Prostate gland (tissue), 2 donors: ENCODE measurements around the gene KCND2. TPM values are rescaled to one million over a fixed set of nuclear protein-coding genes. Genes with fewer than 3 reads are reported as not detected.

Source experiments
- DNase-seq: peaks from one replicate; pipeline ENCODE4 v3.0.0-alpha.2; 2019; ENCODE audit warnings: low spot score
- H3K27ac ChIP-seq, 2 donors: fragments of 200-600 bp; sonication (generic); 2 replicates each; pipeline ENCODE4 v1.5.1; 2017 to 2019
- H3K27me3 ChIP-seq: fragments of 200-600 bp; sonication (generic); replicated peaks from 2 replicates; pipeline ENCODE4 v1.5.1; 2019; ENCODE audit not compliant: insufficient read depth
- H3K36me3 ChIP-seq, 2 donors: fragments of 200-600 bp; sonication (generic); 1 replicate in 1 of 2; 2 replicates in 1 of 2; pipeline versions ENCODE4 v1.5.1 to v1.8.1; 2017 to 2019
- H3K4me1 ChIP-seq: fragments of 200-600 bp; sonication (generic); replicated peaks from 2 replicates; pipeline ENCODE4 v1.5.1; 2019
- H3K4me3 ChIP-seq, 2 donors: fragments of 200-600 bp; sonication (generic); 2 replicates each; pipeline ENCODE4 v1.5.1; 2017 to 2019
- H3K9me3 ChIP-seq: fragments of 200-600 bp; sonication (generic); 2 replicates; pipeline ENCODE4 v1.5.1; 2017
- CTCF ChIP-seq, 4 experiments: fragments of 200-600 bp in 2 of 4; fragments of 450-650 bp in 2 of 4; sonication (generic) in 2 of 4; IDR thresholded peaks; 1 replicate in 3 of 4; 2 replicates in 1 of 4; pipeline ENCODE4 v1.5.1; 2016 to 2019; ENCODE audit warnings: antibody characterized with exemption in 4 of 4, mild to moderate bottlenecking in 2 of 4, moderate library complexity in 2 of 4
- POLR2A ChIP-seq: fragments of 450-650 bp; IDR thresholded peaks from one replicate; pipeline ENCODE4 v1.6.1; 2016; ENCODE audit warnings: antibody characterized with exemption, mild to moderate bottlenecking
- POLR2AphosphoS5 ChIP-seq: sonication (generic); formaldehyde crosslinking; IDR thresholded peaks from one replicate; pipeline ENCODE4 v1.6.1; 2017; ENCODE audit warnings: antibody characterized with exemption
- WGBS: methylation state at CpG from one replicate; pipeline ENCODE4 v1.1.5; 2018; 5-methylcytosine and 5-hydroxymethylcytosine counted together
- intact Hi-C: fragments of 100-400 bp; cut with DNase I; formaldehyde crosslinking; loops from one replicate; pipeline ENCODE4 v1.14.2; 2022
- total RNA-seq, 2 donors: library from RNA; depleted of rRNA; stranded (reverse); fragments of >200 nt; gene quantifications; one replicate each; pipeline ENCODE4 v1.1.0, GENCODE V29; 2016

The KCND2 gene
- total RNA-seq, 2 donors from 2014 or later: 3.0 TPM; not detected in 1

GRCh38 chr7:120456699-120457098 lies 183.7 kb downstream of the KCND2 start:
- Histone ChIP-seq H3K27ac (no peak overlapping the region), H3K27me3 (no peaks in the 10 kb centered on the region), H3K4me3 (no peak overlapping the region), H3K9me3 (no peaks in the 10 kb centered on the region), H3K36me3 (no peaks in the 10 kb centered on the region), H3K4me1 (no peaks in the 10 kb centered on the region)
- WGBS: 100% methylated on average over 1 of the region's 1 CpG
- intact Hi-C loops: no loop called here
- no peak for DNase-seq
- TF ChIP-seq CTCF (IDR thresholded peaks at IDR 0.05) (no peak), POLR2A (no peak), POLR2AphosphoS5 (no peak)

- no peaks in the 10 kb centered on the region for H3K9me3 ChIP-seq
- no peak overlapping the region for H3K27ac ChIP-seq
- H3K4me1 ChIP-seq: no peaks in the 10 kb centered on the region
- TF ChIP-seq POLR2A: no peak
- TF ChIP-seq CTCF (IDR thresholded peaks at IDR 0.05): no peak
- TF ChIP-seq POLR2AphosphoS5: no peak
- intact Hi-C loops: no loop called here
- H3K4me3 ChIP-seq: no peak overlapping the region
- H3K36me3 ChIP-seq: no peaks in the 10 kb centered on the region
- whole genome bisulfite sequencing: 47% methylated on average over 2 of the region's 2 CpGs
- no peaks in the 10 kb centered on the region for H3K27me3 ChIP-seq
- no peak for DNase-seq
Measured at GRCh38 chr7:120460949-120461348, 188.0 kb downstream of the KCND2 start.

GRCh38 chr7:120462991-120463390 lies 190.0 kb downstream of the KCND2 start:
- WGBS: 94% methylated on average over 2 of the region's 2 CpGs
- Histone ChIP-seq H3K36me3 (no peaks in the 10 kb centered on the region), H3K27me3 (no peaks in the 10 kb centered on the region), H3K4me3 (no peak overlapping the region), H3K9me3 (no peaks in the 10 kb centered on the region), H3K27ac (no peak overlapping the region), H3K4me1 (no peaks in the 10 kb centered on the region)
- no peak for DNase-seq
- intact Hi-C loops: no loop called here
- no peak for TF ChIP-seq POLR2A
- TF ChIP-seq POLR2AphosphoS5: no peak
- no peak for TF ChIP-seq CTCF (IDR thresholded peaks at IDR 0.05)

GRCh38 chr7:120464104-120464503 lies 191.1 kb downstream of the KCND2 start:
- no peak overlapping the region for H3K4me3 ChIP-seq
- intact Hi-C loops: no loop called here
- TF ChIP-seq POLR2A: no peak
- H3K9me3 ChIP-seq: no peaks in the 10 kb centered on the region
- DNase-seq: no peak
- no peak overlapping the region for H3K27ac ChIP-seq
- 94% methylated on average over 4 of the region's 4 CpGs for WGBS
- H3K36me3 ChIP-seq: no peaks in the 10 kb centered on the region
- H3K27me3 ChIP-seq: no peaks in the 10 kb centered on the region
- H3K4me1 ChIP-seq: no peaks in the 10 kb centered on the region

- Histone ChIP-seq H3K4me3 (no peak overlapping the region), H3K27me3 (no peaks in the 10 kb centered on the region), H3K9me3 (no peaks in the 10 kb centered on the region), H3K36me3 (no peaks in the 10 kb centered on the region), H3K27ac (no peak overlapping the region), H3K4me1 (no peaks in the 10 kb centered on the region)
- WGBS: 91% methylated on average over 3 of the region's 3 CpGs
- intact Hi-C loops: no loop called here
- TF ChIP-seq POLR2A (no peak), POLR2AphosphoS5 (no peak), CTCF (IDR thresholded peaks at IDR 0.05) (no peak)
- no peak for DNase-seq
Measured at GRCh38 chr7:120467676-120468075, 194.7 kb downstream of the KCND2 start.
